Left lung (tissue), 10 donors: ENCODE data around the gene GALNT17. TPM values are rescaled to one million over a fixed set of nuclear protein-coding genes. Genes with fewer than 3 reads are reported as not detected.

Source experiments
- ATAC-seq: fragments of 200-7000 bp; cut with Tn5 transposase; one replicate; pipeline ENCODE4 v1.9.1; 2020; ENCODE audit warnings: moderate library complexity
- DNase-seq, 4 donors: peaks; one replicate each; pipeline ENCODE4 v3.0.0-alpha.2; 2013 to 2020
- H3K27ac ChIP-seq, 2 donors: fragments of 200-600 bp; sonication (generic) in 1 of 2; one replicate each; pipeline versions ENCODE4 v1.5.0 to v1.8.0; 2020 to 2021
- H3K27me3 ChIP-seq, 2 donors: fragments of 200-600 bp; sonication (generic) in 1 of 2; one replicate each; pipeline versions ENCODE4 v1.5.0 to v1.8.0; 2020 to 2021
- H3K36me3 ChIP-seq, 2 donors: fragments of 200-600 bp; sonication (generic) in 1 of 2; one replicate each; pipeline versions ENCODE4 v1.5.0 to v1.8.0; 2020 to 2021
- H3K4me1 ChIP-seq, 2 donors: fragments of 200-600 bp; one replicate each; pipeline ENCODE4 v1.8.0; 2021
- H3K4me3 ChIP-seq, 2 donors: fragments of 200-600 bp; sonication (generic) in 1 of 2; one replicate each; pipeline versions ENCODE4 v1.5.0 to v1.8.0; 2020 to 2021; ENCODE audit warnings: mild to moderate bottlenecking in 1 of 2
- H3K9me3 ChIP-seq, 2 donors: fragments of 200-600 bp; sonication (generic) in 1 of 2; one replicate each; pipeline versions ENCODE4 v1.5.0 to v1.8.0; 2020 to 2021
- CTCF ChIP-seq, 2 donors: fragments of 200-600 bp; sonication (generic) in 1 of 2; IDR thresholded peaks; one replicate each; pipeline versions ENCODE4 v1.5.0 to v1.8.0; 2021; ENCODE audit warnings: antibody characterized with exemption in 2 of 2
- intact Hi-C, 2 donors: fragments of 100-400 bp; cut with DNase I; formaldehyde crosslinking; loops; one replicate each; pipeline versions ENCODE4 v1.11.2 to v1.14.2; 2022
- polyA plus RNA-seq, 6 donors: library from polyadenylated mRNA; unstranded; fragments of 120-200 nt; gene quantifications; one replicate each; pipeline ENCODE4 v1.2.1, GENCODE V29; 2013; ENCODE audit not compliant: insufficient read length in 6 of 6
- total RNA-seq, 2 donors: library from RNA; stranded (reverse); fragmentation: NEBNext Ultra II Directional; extraction: Animal tissue kit (Norgen Biotek cat#: 25700); gene quantifications; one replicate each; pipeline ENCODE4 v1.2.1, GENCODE V29; 2021
- donor health status: DM: no; HTN: yes; CAD: no.
- donor health status: DM: no; HTN: no; CAD: no.

Gene GALNT17
- total and polyA plus RNA-seq, 8 donors = 2.4 to 19.1 (median 9.7) TPM

GRCh38 chr7:71131256-71132126 lies 453 bp upstream of the GALNT17 start:
- DNase-seq = peak; percentile 40 to 84 (median 72)
- peak overlapping the region; percentile 38 to 39 for H3K4me3 ChIP-seq
- no peaks in the 10 kb centered on the region for H3K36me3 ChIP-seq
- H3K27ac ChIP-seq = no peak overlapping the region
- intact Hi-C loops = no loop called here
- no peak for TF ChIP-seq CTCF (IDR thresholded peaks at IDR 0.05)
- H3K4me1 ChIP-seq = peaks cover 0 to 6% of the 10 kb centered on the region in 2 donors
- peak; percentile 83 for ATAC-seq
- H3K27me3 ChIP-seq = peaks cover 0 to 59% of the 10 kb centered on the region in 2 donors
- H3K9me3 ChIP-seq = no peaks in the 10 kb centered on the region

GRCh38 chr7:71132377-71133231 lies 660 bp downstream of the GALNT17 start:
- intact Hi-C loops = no loop called here

GRCh38 chr7:71133232-71133622 lies 1.3 kb downstream of the GALNT17 start:
- intact Hi-C loops = no loop called here
- Histone ChIP-seq H3K36me3 (no peaks in the 10 kb centered on the region), H3K4me1 (peaks cover 0 to 6% of the 10 kb centered on the region in 2 donors), H3K4me3 (peak overlapping the region; percentile 38 to 39), H3K9me3 (no peaks in the 10 kb centered on the region), H3K27ac (no peak overlapping the region), H3K27me3 (peaks cover 0 to 59% of the 10 kb centered on the region in 2 donors)
- DNase-seq (no peak), ATAC-seq (no peak)
- TF ChIP-seq CTCF (IDR thresholded peaks at IDR 0.05) = no peak

More at GRCh38 chr7:71132377-71133231, 660 bp downstream of the GALNT17 start:
- ATAC-seq (no peak), DNase-seq (peak in 2 of 4 donors; percentile 32 to 36)
- H3K4me1 ChIP-seq = peaks cover 0 to 6% of the 10 kb centered on the region in 2 donors
- H3K4me3 ChIP-seq = peak overlapping the region; percentile 38 to 39
- H3K36me3 ChIP-seq = no peaks in the 10 kb centered on the region
- no peak for TF ChIP-seq CTCF (IDR thresholded peaks at IDR 0.05)
- H3K9me3 ChIP-seq = no peaks in the 10 kb centered on the region
- no peak overlapping the region for H3K27ac ChIP-seq
- peaks cover 0 to 59% of the 10 kb centered on the region in 2 donors for H3K27me3 ChIP-seq

- TF ChIP-seq CTCF (IDR thresholded peaks at IDR 0.05) = no peak
- DNase-seq (no peak), ATAC-seq (no peak)
- H3K4me1 ChIP-seq = peaks cover 0 to 6% of the 10 kb centered on the region in 2 donors
- no peak overlapping the region for H3K4me3 ChIP-seq
- H3K9me3 ChIP-seq = no peaks in the 10 kb centered on the region
- no peak overlapping the region for H3K27ac ChIP-seq
- H3K36me3 ChIP-seq = no peaks in the 10 kb centered on the region
- intact Hi-C loops = no loop called here
- H3K27me3 ChIP-seq = peaks cover 0 to 58% of the 10 kb centered on the region in 2 donors
Observed at GRCh38 chr7:71133856-71134255, 1.9 kb downstream of the GALNT17 start.

GRCh38 chr7:71135116-71135515 lies 3.2 kb downstream of the GALNT17 start:
- DNase-seq (no peak), ATAC-seq (no peak)
- no peak for TF ChIP-seq CTCF (IDR thresholded peaks at IDR 0.05)
- intact Hi-C loops = no loop called here
- no peaks in the 10 kb centered on the region for H3K9me3 ChIP-seq
- peaks cover 0 to 6% of the 10 kb centered on the region in 2 donors for H3K4me1 ChIP-seq
- no peaks in the 10 kb centered on the region for H3K36me3 ChIP-seq
- no peak overlapping the region for H3K4me3 ChIP-seq
- H3K27me3 ChIP-seq = peaks cover 0 to 45% of the 10 kb centered on the region in 2 donors
- no peak overlapping the region for H3K27ac ChIP-seq
